ENCODE measurements around the gene IGSF9.
A peak's percentile ranks its signal among the peaks of the same experiment; 100 is the strongest.

IGSF9 gene

GRCh38 chr1:159946242-159947187, 1.1 kb upstream of the IGSF9 start:
- no peak for DNase-seq (ENCODE audit: low read depth)

DNA sequence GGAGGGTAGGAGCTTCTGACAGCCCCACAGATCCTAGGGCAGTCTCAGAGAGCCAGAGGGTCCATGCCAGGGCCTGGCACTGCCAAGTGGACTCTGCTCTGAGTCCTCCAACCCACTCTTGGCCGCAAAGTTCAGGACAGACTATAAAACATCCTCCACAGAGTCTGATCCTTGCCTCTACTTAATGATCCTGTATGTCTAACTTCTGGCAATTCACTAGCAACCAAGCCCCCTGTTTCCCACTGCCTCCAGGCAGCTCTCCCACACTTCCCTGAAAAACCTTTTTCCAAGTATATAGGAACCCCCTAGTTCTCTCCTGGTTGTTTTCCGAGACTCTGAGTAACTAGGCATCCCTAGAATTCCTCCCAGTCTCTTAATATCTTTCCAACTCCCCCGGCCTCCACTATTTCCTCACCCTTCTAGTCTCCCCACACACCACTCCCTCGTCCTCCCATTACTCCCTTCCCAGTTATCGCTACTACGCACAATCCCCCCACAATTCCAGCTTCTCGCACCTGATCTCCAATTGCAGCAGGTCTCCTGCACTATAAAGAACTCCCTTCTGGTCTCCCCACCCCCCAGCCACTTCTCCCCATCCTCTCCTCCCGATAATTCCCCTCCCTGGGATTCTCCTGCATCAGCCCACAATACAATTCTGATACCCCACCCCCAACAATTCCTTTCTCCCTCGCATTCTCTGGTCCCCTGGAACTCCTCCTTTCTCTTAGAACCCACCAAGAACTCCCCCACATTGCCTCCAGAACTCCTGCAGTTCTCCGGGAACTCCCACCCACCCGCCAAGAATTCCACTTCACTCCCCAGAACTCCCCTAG, 574 bp downstream of the IGSF9 start:
- no peak for DNase-seq (ENCODE audit: low read depth)

GRCh38 chr1:159943908-159944622, 1.3 kb downstream of the IGSF9 start:
- DNase-seq (ENCODE audit: low read depth) = no peak

DNA sequence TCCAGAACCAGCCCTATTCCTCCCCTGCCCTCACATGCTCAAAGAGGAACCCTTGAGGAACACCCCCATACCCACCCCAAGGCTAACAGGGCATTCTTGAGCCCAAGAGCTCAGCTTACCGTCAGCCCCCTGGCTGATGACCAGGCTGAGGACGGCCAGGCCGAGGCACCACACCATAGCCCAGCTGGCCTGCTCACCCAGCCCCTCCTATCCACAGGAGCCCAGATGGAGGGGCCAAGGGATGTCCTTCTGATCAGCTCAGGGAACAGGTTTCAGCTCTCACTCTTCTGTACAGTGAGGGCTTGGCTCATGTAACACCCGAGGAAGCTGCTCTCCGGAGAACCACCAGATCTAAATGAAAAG, 2.2 kb downstream of the IGSF9 start:
- DNase-seq (ENCODE audit: low read depth) = no peak

- DNase-seq (ENCODE audit: low read depth) = no peak
Observed at GRCh38 chr1:159942632-159943277, 2.7 kb downstream of the IGSF9 start.

- DNase-seq (ENCODE audit: low read depth) = no peak
Observed at GRCh38 chr1:159941591-159942560, 3.5 kb downstream of the IGSF9 start.

GRCh38 chr1:159941141-159941540, 4.3 kb downstream of the IGSF9 start:
- no peak for DNase-seq (ENCODE audit: low read depth)

DNA sequence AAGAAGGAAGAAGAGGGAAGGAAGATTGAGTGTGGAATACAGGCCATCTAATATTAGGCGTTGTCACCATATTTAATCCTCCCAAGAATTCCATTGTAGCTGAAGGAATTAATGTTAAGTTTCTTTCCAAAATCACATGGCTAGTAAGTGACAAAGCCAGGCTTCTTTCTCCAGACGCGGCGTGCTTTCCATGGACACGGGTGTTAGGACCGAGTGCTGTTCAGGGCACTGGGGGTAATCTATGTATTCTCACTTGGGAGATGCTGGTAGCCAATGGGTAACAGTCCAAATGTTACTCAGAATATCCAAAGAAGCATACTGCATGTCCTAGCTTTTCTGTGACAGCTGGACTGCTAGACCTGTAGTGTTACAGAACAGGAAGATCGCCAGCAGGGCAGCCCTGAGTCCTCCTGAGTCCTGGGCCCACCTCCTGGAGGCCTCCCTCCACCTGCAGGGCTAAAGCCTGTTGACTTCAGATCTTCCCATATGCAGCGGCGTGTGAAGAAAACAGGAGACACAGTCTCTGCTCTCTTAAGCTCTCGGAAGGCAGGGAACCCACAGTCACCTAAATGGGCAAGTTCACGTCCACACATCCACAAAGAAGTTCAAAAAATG, 5.3 kb downstream of the IGSF9 start:
- DNase-seq (ENCODE audit: low read depth) = no peak

- DNase-seq (ENCODE audit: low read depth) = no peak
Observed at GRCh38 chr1:159939678-159940002, 5.8 kb downstream of the IGSF9 start.

- no peak for DNase-seq (ENCODE audit: low read depth)
Observed at GRCh38 chr1:159938905-159939677, 6.3 kb downstream of the IGSF9 start.

DNA sequence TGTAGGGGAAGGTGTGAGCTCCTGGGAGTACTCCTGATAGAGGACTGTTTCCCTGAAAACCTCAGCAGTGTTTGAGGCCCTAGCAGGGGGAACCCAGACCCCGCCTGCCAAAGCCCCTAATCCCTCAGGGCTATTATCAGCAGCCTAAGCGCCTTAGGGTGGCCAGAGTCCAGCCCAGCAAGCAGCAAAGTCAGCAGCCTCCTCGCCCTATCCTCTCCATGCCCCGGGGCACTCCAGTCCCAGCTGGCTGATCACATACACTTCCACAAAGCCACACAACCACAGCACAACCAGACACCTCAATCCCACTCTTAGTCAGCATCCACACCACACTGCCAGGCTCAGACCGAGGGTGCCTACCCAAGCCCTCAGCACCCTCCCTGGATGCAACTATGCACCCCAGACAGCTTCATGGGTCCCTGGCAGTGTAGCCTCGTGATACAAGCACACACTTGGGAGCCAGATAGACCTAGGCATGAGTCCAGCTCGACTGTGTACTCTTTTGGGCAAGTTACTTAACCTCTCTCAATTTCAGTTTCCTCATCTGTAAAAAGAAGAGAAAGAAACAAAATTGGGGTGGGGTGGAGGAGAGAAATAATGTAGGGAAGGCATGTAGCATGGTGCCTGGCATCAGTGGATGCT, 7.1 kb downstream of the IGSF9 start:
- no peak for DNase-seq (ENCODE audit: low read depth)

DNA sequence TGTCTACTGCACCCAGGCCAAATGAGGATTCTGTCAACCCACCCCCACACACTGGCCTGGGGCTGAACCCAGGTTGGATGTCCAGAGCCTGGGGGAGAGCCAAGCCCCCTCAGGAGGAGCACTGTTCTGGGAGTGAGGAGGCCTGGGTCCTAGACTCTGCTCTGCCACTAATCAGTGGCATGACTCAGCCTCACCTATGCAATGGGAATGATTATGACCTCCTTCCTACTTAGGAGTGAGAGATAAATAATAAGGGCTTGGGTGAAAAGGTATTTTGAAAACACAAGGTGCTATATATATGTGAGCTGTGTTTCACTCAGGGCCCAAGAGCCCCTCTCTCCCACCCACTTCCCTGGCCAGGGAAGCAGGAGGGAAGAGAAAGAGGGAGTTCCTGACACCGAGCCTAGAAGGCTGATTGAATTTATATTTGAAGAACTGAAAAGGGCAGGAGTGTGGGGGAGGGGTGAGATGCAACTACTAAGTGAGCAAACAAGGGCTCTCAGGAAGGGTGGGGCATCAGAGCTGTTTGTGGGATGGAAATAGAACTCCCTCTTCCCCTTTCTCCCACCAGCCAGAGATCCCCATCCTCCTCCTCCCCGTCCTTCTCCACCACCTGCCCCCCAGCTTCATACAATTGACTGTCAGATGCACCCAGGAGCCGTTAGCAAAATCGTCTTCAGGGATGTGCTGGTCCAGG, 8.2 kb downstream of the IGSF9 start:
- DNase-seq (ENCODE audit: low read depth) = no peak

DNA sequence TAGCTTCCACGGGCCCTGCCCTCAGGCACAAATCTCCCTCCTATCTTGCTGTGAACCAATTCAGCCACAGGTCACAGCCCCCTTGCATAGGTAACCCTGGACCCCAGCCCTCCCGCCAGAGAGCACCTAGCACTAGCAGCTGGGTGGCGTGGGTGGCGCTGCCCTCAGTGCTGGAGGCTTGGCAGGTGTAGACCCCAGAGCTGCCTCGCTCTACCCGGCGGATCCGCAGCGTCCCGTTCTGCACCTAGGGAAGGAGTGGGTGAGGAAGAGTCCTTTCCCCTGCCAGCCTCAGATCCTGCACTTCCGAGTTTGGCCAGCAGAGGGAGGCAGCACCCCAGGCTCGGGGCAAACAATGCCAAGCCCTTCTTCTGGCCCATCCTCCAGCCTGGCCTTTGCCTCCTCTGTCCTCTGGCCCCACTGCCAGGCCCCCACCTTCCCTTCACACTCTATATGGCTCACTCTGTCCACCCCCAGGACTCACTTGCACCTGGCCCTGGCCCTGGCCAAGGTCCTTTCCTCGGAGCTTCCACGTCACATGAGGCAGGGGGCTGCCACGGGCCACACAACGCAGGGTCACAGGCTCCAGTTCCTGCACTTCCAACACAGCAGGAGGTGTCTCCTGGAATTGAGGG, 9.0 kb downstream of the IGSF9 start:
- peak; percentile 84 for DNase-seq (ENCODE audit: low read depth)

GRCh38 chr1:159935719-159936272, 9.6 kb downstream of the IGSF9 start:
- DNase-seq (ENCODE audit: low read depth) = no peak

GRCh38 chr1:159935305-159935704, 10.1 kb downstream of the IGSF9 start:
- no peak for DNase-seq (ENCODE audit: low read depth)

- no peak for DNase-seq (ENCODE audit: low read depth)
Observed at GRCh38 chr1:159934136-159935039, 11.0 kb downstream of the IGSF9 start.

DNA sequence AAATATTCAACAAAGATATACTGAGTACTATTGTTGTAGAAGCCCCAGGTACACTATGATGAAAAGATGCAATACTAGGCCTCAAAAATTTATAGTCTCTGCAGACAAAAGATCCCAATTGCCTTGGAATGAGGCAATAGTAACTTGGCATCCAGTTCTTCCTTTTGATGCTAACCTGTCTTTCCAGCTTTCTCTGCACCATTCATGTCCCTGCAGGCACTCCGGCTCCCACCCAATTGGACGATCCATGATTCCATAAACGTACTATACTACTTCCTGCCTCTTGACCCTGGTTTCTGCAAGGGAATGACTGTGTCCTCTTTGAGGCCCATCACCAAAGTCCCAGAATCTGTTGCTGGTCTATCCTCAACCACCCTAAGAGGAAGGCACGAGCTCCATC, 12.1 kb downstream of the IGSF9 start:
- no peak for DNase-seq (ENCODE audit: low read depth)

Measured in stimulated activated CD8-positive, alpha-beta memory T cell treated with anti-CD3 and anti-CD28 coated beads, Interleukin-15, amount 100 ng/mL, for 24 hours (primary cell).